Thyroid gland (tissue), 4 donors: Measurements from ENCODE around the gene CPNE2.

Source experiments
- CTCF ChIP-seq, 6 experiments: fragments of 200-600 bp in 3 of 6; fragments of 450-650 bp in 3 of 6; sonication (generic) in 3 of 6; IDR thresholded peaks; one replicate each; pipeline ENCODE4 v1.5.1; 2016 to 2019; ENCODE audit warnings: antibody characterized with exemption in 6 of 6, mild to moderate bottlenecking in 2 of 6, inconsistent platforms in 1 of 6, moderate library complexity in 1 of 6
- POLR2A ChIP-seq, 2 donors: fragments of 450-650 bp; IDR thresholded peaks; one replicate each; pipeline ENCODE4 v1.6.1; 2017; ENCODE audit warnings: antibody characterized with exemption in 2 of 2, mild to moderate bottlenecking in 2 of 2, moderate library complexity in 1 of 2

GRCh38 chr16:57185446-57185944 is 93.1 kb downstream of the CPNE2 start:
- no peak for TF ChIP-seq CTCF (IDR thresholded peaks at IDR 0.05)
- TF ChIP-seq POLR2A (IDR thresholded peaks at IDR 0.05), result no peak
